Ascending aorta (tissue), 2 donors: ENCODE measurements around the gene ABHD15. TPM values are rescaled to one million over a fixed set of nuclear protein-coding genes. Genes with fewer than 3 reads are reported as not detected.

ENCODE experiments used
- DNase-seq, 2 donors: peaks; one replicate each; pipeline ENCODE4 v3.0.0-alpha.2; 2019; ENCODE audit warnings: low spot score in 2 of 2
- H3K27ac ChIP-seq, 2 donors: fragments of 200-600 bp; sonication (generic); one replicate each; pipeline ENCODE4 v1.5.1; 2016 to 2017; ENCODE audit warnings: mild to moderate bottlenecking in 1 of 2
- H3K27me3 ChIP-seq: fragments of 200-600 bp; sonication (generic); one replicate; pipeline ENCODE4 v1.5.1; 2017
- H3K36me3 ChIP-seq, 2 donors: fragments of 200-600 bp; sonication (generic); one replicate each; pipeline ENCODE4 v1.5.1; 2016
- H3K4me1 ChIP-seq, 2 donors: fragments of 200-600 bp; sonication (generic); one replicate each; pipeline ENCODE4 v1.5.1; 2016 to 2017; ENCODE audit warnings: mild to moderate bottlenecking in 1 of 2
- H3K4me3 ChIP-seq, 2 donors: fragments of 200-600 bp; sonication (generic); one replicate each; pipeline ENCODE4 v1.5.1; 2016 to 2017; ENCODE audit warnings: mild to moderate bottlenecking in 1 of 2
- H3K9me3 ChIP-seq, 2 donors: fragments of 200-600 bp; sonication (generic); one replicate each; pipeline ENCODE4 v1.5.1; 2016
- intact Hi-C: fragments of 100-400 bp; cut with DNase I; formaldehyde crosslinking; loops from one replicate; pipeline ENCODE4 v1.15.1; 2023
- total RNA-seq: library from RNA; depleted of rRNA; stranded (reverse); fragments of >200 nt; gene quantifications from one replicate; pipeline ENCODE4 v1.1.0, GENCODE V29; 2016
- TF ChIP-seq, protein P1 (sequence below), 3 experiments: fragments of 200-600 bp in 2 of 3; fragments of 450-650 bp in 1 of 3; sonication (generic) in 2 of 3; IDR thresholded peaks; one replicate each; pipeline ENCODE4 v1.5.1; 2016 to 2019; ENCODE audit warnings: antibody characterized with exemption in 3 of 3, mild to moderate bottlenecking in 1 of 3, moderate library complexity in 1 of 3

The ABHD15 gene
- total RNA-seq, 1 donor from 2014 or later, result 11.0 TPM

DNA sequence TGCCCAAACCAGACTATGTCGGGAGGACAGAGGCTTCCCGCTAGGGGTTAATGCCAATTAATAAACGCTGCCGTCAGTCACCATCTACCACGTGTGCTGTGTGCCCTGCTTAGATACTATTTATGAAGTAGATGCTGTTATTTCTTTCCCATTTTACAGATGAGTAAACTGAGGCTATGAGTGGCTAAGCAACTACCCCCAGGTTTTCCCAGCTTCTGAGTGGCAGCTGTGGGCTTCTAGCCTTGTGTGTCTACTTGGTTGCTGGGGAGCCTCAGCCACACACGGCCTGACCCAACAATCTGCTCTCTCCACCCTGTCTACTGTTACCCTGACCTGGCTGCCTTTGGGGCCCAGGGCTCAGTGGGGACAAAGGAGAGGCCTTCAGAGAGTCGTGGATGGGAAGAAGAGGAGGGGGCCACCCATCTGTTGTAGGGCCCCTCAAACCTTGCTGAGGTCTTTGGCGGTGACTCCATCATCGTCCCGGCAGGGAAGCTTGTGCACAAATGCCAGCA is 15.5 kb upstream of the ABHD15 start:
- H3K27ac ChIP-seq, result no peak overlapping the region
- DNase-seq, result no peak
- intact Hi-C loops, result no loop called here
- no peaks in the 10 kb centered on the region for H3K9me3 ChIP-seq
- TF ChIP-seq, protein P1, sequence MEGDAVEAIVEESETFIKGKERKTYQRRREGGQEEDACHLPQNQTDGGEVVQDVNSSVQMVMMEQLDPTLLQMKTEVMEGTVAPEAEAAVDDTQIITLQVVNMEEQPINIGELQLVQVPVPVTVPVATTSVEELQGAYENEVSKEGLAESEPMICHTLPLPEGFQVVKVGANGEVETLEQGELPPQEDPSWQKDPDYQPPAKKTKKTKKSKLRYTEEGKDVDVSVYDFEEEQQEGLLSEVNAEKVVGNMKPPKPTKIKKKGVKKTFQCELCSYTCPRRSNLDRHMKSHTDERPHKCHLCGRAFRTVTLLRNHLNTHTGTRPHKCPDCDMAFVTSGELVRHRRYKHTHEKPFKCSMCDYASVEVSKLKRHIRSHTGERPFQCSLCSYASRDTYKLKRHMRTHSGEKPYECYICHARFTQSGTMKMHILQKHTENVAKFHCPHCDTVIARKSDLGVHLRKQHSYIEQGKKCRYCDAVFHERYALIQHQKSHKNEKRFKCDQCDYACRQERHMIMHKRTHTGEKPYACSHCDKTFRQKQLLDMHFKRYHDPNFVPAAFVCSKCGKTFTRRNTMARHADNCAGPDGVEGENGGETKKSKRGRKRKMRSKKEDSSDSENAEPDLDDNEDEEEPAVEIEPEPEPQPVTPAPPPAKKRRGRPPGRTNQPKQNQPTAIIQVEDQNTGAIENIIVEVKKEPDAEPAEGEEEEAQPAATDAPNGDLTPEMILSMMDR (IDR thresholded peaks at IDR 0.05), result no peak
- peaks cover 16 to 36% of the 10 kb centered on the region in 2 donors for H3K36me3 ChIP-seq
- no peak overlapping the region for H3K4me3 ChIP-seq
- H3K27me3 ChIP-seq, result no peaks in the 10 kb centered on the region
- peaks cover 4 to 11% of the 10 kb centered on the region in 2 donors for H3K4me1 ChIP-seq

DNA sequence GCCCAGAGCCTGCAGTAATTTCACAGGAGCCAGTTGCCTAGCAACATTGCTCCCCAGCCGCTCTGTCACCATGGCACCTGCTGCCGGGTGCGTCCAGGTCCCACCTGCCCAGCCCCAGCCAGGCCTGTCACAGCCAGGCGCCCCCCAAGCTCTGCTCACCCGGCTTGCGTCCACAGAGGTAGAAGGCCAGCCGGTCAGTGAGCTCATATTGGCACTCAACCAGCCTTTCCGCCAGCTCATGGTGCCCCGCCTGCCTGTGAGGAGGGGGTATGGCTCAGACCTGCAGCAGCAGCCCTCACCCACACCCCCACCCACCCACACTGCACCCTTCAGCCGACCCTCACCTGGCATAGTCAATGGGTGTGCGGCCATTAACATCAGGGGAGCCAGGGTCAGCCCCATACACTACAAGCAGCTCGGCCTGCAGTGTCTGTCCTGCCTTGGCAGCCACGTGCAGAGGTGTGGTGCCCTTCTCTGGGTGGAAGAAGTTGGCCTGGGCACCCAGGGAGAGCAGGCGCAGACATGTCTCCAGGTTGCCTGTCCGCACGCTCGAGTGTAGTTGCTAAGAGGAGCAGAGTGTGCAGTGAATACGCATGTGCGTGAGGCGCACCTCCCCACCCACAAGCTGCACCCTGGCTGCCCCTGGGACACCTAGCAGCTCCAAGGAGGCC is 14.9 kb upstream of the ABHD15 start:
- H3K27me3 ChIP-seq, result no peaks in the 10 kb centered on the region
- peaks cover 22 to 42% of the 10 kb centered on the region in 2 donors for H3K36me3 ChIP-seq
- H3K27ac ChIP-seq, result no peak overlapping the region
- DNase-seq, result peak in 1 of 2 donors; percentile 60
- peaks cover 4 to 11% of the 10 kb centered on the region in 2 donors for H3K4me1 ChIP-seq
- no peak overlapping the region for H3K4me3 ChIP-seq
- no peaks in the 10 kb centered on the region for H3K9me3 ChIP-seq
- intact Hi-C loops, result no loop called here
- TF ChIP-seq, protein P1 (IDR thresholded peaks at IDR 0.05), result no peak

DNA sequence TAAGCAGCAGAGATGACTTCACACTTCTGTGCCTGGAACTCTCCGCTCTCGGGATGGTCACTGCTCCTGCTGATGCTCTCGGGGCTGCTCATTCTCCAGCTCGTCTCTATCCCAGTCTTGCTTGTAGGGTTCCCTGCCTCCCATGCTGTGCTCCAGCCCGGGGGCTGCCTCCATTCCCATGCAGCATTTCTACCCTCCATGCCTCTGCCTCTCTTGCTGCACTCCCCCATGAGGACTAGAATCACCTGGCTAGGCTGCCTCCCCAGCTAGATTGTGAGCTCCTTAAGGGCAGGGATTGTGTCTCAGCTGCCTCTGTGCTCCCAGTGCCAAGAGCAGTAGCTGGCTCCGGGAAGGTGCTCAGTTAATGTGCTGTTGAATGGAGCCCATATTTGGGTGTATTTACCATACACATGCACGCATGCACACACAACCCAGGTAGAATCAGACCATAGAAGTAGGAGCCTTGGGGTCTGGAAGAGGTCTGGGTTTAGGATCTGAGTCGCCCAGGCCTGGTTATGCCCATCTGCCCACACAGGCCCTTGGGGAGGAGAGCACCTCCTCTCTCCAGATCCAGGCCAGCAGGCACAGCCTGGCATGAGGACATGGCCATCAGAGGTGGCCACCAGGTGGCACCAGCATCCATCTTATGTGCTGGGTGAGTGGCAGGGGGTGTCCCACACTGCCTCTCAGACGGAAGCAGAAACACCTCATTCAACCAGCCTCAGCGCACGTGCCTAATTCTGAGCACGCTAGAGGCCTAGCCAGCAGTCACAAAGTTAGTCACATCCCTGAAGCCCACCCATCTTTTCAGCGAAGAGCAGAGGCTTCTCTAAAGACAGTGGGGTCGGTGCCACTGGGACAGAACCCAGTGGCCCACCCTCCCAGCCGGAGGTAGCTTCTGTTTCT is 13.3 kb upstream of the ABHD15 start:
- Histone ChIP-seq H3K27ac (no peak overlapping the region), H3K4me1 (peaks cover 4 to 7% of the 10 kb centered on the region in 2 donors), H3K4me3 (no peak overlapping the region), H3K36me3 (peaks cover 38 to 58% of the 10 kb centered on the region in 2 donors), H3K27me3 (no peaks in the 10 kb centered on the region), H3K9me3 (no peaks in the 10 kb centered on the region)
- TF ChIP-seq, protein P1 (IDR thresholded peaks at IDR 0.05), result peak; percentile 88 to 93 (median 88)
- DNase-seq, result peak in 1 of 2 donors; percentile 91
- intact Hi-C loops, result loop anchor here (1.0 kb wide), 4 partner anchors 11 to 199 kb away; no protein-coding TSS in a partner anchor

DNA sequence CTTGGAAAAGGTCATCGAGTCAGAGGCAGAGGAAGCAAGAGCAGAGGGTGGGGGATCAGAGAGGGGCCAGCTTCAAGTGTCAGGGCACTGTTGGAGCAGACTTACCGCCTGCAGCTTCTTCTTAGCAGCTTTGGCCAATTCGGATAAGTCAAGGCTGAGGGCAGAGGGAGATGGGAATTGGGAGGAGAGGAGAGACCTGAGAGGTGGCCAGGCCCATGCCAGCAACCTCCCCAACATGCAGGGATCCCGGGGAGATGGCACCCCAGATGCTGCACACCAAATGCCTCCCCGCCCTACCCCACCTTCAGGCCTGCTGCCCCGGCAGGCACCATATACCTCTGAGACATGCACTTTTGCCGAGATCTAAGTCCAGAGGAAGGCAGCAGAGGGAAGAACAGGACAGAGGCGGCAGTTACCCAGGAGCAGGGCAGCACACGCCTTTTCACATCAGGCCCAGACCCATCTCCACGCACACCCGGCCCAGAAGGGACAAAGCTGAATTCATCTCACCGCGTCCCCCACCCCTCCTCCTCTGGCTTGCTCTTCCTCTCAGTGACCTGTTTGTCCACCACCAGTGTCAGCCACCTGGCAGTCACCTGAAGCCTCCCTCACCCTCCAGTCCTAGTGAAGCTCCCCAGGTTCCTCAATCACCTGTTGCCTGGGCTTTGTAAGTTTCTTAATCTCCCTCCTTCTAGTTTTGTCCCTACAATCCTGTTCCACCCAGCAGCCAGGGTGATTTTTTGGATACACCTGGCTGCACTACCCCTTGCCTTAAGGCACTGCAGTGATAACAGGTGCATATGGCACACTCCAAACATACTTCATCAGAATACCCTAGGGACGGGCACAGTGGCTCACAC is 12.0 kb upstream of the ABHD15 start:
- Histone ChIP-seq H3K4me1 (peaks cover 4 to 7% of the 10 kb centered on the region in 2 donors), H3K4me3 (no peak overlapping the region), H3K9me3 (no peaks in the 10 kb centered on the region), H3K27ac (peak overlapping the region in 1 of 2 donors; percentile 49), H3K36me3 (peaks cover 45 to 71% of the 10 kb centered on the region in 2 donors), H3K27me3 (no peaks in the 10 kb centered on the region)
- DNase-seq, result no peak
- intact Hi-C loops, result no loop called here
- TF ChIP-seq, protein P1 (IDR thresholded peaks at IDR 0.05), result no peak
